Endothelial cell of umbilical vein (primary cell): ENCODE measurements around the gene FAM13B.

Experiments
- MYC ChIP-seq: IDR thresholded peaks from one replicate; pipeline ENCODE4 v1.6.1; 2011; ENCODE audit warnings: mild to moderate bottlenecking, low read depth, low read length
- POLR2A ChIP-seq: IDR thresholded peaks from 2 replicates; pipeline ENCODE4 v1.6.1; 2012; ENCODE audit warnings: low read depth, mild to moderate bottlenecking, control low read depth, low read length
- TF ChIP-seq, protein P1 (sequence below), 2 donors: IDR thresholded peaks; 1 replicate in 1 of 2; 2 replicates in 1 of 2; pipeline ENCODE4 v1.5.1; 2011; ENCODE audit warnings: low read length in 2 of 2, mild to moderate bottlenecking in 2 of 2, moderate library complexity in 2 of 2, control low read depth in 1 of 2, inconsistent platforms in 1 of 2, low read depth in 1 of 2; ENCODE audit not compliant: insufficient read depth in 1 of 2; ENCODE audit errors: extremely low read depth in 1 of 2

DNA sequence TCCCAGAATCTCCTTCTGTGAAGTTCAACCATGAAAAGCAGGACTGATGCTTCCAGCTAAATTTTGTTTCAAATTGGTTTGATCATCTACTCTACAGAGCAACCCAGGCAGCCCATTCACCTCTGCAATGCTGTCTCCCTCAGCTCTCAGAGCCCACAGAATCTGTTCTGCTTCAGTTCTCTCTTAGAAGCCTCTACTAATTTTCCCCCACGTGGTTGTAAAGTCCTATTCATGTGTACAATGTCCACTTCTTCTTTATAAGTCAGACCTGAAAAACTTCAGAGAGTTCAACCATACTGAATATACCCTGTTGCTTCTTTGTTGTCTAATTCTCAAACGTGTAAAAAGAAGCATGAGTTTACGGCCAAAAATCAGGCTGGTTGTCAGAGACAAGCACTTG lies 21.3 kb upstream of the FAM13B start:
- TF ChIP-seq, protein P1, sequence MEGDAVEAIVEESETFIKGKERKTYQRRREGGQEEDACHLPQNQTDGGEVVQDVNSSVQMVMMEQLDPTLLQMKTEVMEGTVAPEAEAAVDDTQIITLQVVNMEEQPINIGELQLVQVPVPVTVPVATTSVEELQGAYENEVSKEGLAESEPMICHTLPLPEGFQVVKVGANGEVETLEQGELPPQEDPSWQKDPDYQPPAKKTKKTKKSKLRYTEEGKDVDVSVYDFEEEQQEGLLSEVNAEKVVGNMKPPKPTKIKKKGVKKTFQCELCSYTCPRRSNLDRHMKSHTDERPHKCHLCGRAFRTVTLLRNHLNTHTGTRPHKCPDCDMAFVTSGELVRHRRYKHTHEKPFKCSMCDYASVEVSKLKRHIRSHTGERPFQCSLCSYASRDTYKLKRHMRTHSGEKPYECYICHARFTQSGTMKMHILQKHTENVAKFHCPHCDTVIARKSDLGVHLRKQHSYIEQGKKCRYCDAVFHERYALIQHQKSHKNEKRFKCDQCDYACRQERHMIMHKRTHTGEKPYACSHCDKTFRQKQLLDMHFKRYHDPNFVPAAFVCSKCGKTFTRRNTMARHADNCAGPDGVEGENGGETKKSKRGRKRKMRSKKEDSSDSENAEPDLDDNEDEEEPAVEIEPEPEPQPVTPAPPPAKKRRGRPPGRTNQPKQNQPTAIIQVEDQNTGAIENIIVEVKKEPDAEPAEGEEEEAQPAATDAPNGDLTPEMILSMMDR (IDR thresholded peaks at IDR 0.05; ENCODE audit: extremely low read depth in 1 of 2, insufficient read depth in 1 of 2, low read depth in 1 of 2, low read length in 2 of 2): no peak
- no peak for TF ChIP-seq POLR2A
- no peak for TF ChIP-seq MYC
